ENCODE results near the gene ADGRA1. TPM values are rescaled to one million over a fixed set of nuclear protein-coding genes. Genes with fewer than 3 reads are reported as not detected.
A peak's percentile ranks its signal among the peaks of the same experiment; 100 is the strongest.

ADGRA1 gene
- total RNA-seq, 6 donors from 2014 or later = 0.30 to 1.0 (median 0.39) TPM; not detected in 1

DNA sequence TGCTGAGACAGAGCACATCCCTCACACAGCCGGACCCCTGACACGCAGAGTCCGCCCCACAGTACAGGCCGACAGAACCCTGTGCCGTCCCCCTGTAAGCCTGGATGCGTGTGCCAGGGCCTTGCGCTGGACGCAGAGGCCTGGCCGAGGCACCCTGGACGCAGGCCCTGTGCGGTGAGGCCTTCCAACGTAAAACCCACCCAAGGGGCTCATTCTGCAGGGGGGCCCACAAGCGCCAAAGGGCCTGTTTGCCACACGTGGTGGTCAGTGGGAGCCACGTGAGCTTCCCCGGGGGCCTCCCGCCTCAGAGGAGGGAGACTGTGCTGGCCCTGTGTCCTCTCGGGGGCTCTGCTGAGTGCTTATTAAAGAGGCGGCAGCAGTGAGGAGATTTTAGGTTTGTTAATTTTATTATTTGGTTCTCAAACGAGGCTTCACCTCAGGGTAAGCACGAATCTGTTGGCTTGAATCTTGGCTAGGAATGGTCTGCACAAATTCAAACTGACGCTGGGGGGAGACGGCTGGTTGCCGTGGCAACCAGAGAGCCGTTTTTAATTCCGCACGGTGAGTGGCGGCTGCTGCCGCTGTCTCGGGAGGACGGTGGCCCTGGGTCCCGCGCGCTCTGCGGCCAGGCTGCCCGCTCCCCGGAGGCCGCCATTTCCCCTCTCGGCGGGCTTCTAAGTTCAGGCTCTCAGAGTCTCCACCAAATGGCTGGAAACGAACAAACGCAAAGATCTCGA is 4.9 kb upstream of the ADGRA1 start:
- ATAC-seq (ENCODE audit: low FRiP score in 2 of 2) (no peak), DNase-seq (peak in 1 of 2 donors; percentile 50)
- no peaks in the 10 kb centered on the region for H3K9me3 ChIP-seq
- no peak overlapping the region for H3K27ac ChIP-seq
- WGBS, 2 donors = 70% methylated on average over 10 to 42 of the region's 43 CpGs
- no peaks in the 10 kb centered on the region for H3K36me3 ChIP-seq
- peaks cover 0 to 7% (median under 1%) of the 10 kb centered on the region in 4 donors for H3K4me1 ChIP-seq
- TF ChIP-seq POLR2AphosphoS5 (IDR thresholded peaks at IDR 0.05) = no peak
- TF ChIP-seq, protein P1, sequence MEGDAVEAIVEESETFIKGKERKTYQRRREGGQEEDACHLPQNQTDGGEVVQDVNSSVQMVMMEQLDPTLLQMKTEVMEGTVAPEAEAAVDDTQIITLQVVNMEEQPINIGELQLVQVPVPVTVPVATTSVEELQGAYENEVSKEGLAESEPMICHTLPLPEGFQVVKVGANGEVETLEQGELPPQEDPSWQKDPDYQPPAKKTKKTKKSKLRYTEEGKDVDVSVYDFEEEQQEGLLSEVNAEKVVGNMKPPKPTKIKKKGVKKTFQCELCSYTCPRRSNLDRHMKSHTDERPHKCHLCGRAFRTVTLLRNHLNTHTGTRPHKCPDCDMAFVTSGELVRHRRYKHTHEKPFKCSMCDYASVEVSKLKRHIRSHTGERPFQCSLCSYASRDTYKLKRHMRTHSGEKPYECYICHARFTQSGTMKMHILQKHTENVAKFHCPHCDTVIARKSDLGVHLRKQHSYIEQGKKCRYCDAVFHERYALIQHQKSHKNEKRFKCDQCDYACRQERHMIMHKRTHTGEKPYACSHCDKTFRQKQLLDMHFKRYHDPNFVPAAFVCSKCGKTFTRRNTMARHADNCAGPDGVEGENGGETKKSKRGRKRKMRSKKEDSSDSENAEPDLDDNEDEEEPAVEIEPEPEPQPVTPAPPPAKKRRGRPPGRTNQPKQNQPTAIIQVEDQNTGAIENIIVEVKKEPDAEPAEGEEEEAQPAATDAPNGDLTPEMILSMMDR (IDR thresholded peaks at IDR 0.05) = no peak
- peaks cover 0 to 38% (median 11%) of the 10 kb centered on the region in 4 donors for H3K27me3 ChIP-seq
- H3K4me3 ChIP-seq = no peak overlapping the region

DNA sequence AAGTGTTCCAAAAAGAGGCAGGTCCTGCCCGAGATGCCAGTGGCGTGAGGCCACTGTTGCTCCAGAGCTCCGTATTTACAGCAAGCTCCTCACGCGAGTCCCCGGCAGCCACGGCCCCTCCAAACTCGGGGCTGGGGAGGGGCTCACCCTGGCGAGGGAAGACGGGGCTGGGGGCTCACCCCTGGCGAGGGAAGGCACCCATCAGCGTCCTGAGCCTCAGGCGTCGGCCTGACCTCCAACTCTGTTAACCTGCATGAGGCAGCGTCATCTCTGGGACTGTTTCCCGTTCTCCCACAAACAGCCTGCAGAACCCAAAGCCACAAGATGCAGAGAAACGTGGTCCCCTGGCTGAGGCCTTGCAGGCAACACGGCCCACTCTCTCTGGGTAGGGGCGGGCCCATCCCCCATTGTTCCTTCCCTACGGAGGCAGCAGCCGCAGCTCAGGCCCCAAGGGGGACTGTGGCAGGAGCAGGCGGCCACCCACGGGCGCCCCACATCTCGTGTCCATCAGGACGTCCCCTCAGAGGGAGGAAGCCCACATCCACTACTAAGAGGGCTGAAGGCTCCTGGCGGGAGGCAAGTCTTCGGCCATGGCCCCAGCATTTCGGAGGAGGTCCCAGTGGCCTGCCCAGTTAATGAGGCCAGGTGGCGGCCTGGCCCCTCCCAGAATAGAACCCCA is 4.2 kb upstream of the ADGRA1 start:
- no peak for ATAC-seq (ENCODE audit: low FRiP score in 2 of 2)
- Histone ChIP-seq H3K9me3 (no peaks in the 10 kb centered on the region), H3K36me3 (no peaks in the 10 kb centered on the region), H3K4me1 (peaks cover 0 to 14% (median 3%) of the 10 kb centered on the region in 4 donors), H3K27ac (no peak overlapping the region), H3K27me3 (peaks cover 0 to 45% (median 15%) of the 10 kb centered on the region in 4 donors), H3K4me3 (no peak overlapping the region)
- no peak for TF ChIP-seq EP300 (IDR thresholded peaks at IDR 0.05)
- no peak for TF ChIP-seq POLR2AphosphoS5 (IDR thresholded peaks at IDR 0.05)
- TF ChIP-seq, protein P1 (IDR thresholded peaks at IDR 0.05) = no peak
- no peak for TF ChIP-seq POLR2A (IDR thresholded peaks at IDR 0.05)
- 66 to 71% methylated on average over 9 to 26 of the region's 30 CpGs for WGBS, 2 donors
- peak in 1 of 2 donors; percentile 77 for DNase-seq

DNA sequence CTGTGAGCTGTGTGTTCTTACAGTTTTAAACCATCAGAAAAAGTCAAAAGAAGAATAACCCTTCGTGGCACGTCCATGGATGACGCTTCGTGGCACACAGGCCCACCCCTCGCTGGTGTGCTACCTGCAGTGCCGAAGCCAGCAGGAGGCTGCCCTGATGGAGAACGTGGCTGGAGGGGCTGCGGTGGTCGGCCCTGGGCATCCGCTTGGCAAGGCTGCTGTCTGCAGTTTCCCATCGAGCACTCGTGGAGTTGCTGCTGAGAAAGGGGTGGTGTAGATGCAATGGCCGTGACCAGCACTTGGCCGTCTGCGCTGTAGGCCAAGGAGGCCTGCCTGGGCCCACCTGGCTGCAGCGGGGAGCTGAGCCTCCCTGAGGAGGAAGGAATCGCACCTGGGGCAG is 3.2 kb upstream of the ADGRA1 start:
- no peak overlapping the region for H3K4me3 ChIP-seq
- peaks cover 0 to 51% (median 19%) of the 10 kb centered on the region in 4 donors for H3K27me3 ChIP-seq
- 89 to 90% methylated on average over 16 to 17 of the region's 17 CpGs for WGBS, 2 donors
- H3K27ac ChIP-seq = no peak overlapping the region
- TF ChIP-seq, protein P1 (IDR thresholded peaks at IDR 0.05) = no peak
- TF ChIP-seq POLR2A (IDR thresholded peaks at IDR 0.05) (no peak), POLR2AphosphoS5 (IDR thresholded peaks at IDR 0.05) (no peak), EP300 (IDR thresholded peaks at IDR 0.05) (no peak)
- DNase-seq = peak in 1 of 2 donors; percentile 73
- peaks cover 0 to 15% (median 3%) of the 10 kb centered on the region in 4 donors for H3K4me1 ChIP-seq
- no peak for ATAC-seq (ENCODE audit: low FRiP score in 2 of 2)
- H3K36me3 ChIP-seq = no peaks in the 10 kb centered on the region
- H3K9me3 ChIP-seq = no peaks in the 10 kb centered on the region

DNA sequence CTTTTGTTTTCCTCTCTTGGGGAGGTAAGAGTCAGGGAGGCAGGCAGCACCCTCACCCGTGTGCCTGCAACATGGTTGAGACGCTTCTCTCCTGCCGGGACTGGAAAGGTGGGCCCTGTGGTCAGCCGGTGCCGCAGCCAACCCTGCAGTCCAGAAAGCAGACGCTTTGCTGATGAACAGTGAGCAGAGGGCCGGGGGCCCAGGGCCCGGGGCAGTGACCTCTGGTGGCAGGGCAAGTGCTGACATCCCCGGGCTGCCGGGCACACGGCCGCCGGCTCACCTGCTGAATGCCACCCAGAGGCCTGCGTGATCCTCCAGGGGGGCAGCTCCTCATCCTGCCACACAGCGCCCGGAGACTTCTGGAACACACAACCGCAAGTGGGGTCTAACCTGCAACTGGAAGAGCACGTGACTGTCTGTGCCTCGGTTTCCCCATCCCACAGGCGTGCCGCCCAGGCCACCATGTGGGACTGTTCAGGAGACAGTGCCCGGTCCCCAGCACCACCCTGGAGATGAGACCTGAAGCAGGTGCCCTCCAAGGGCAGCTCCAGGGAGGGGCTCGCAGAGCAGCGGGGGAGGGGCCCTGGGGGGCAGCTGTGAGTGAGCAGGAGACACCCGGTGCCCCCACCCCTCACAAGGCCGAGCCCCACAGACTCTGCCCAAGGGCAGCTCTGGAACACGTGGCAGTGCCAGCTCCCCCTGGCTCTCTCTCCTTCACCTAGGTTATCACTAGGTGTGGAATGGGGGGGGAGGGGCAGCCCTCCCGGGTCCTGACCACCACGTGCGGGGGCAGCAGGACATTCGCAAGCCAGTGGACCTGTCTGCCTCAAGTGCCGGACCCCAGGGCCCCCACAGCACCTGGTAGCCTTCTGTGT is 2.2 kb upstream of the ADGRA1 start:
- H3K4me1 ChIP-seq = peaks cover 0 to 15% (median 3%) of the 10 kb centered on the region in 4 donors
- peak in 1 of 2 donors; percentile 77 for DNase-seq
- no peak overlapping the region for H3K4me3 ChIP-seq
- H3K9me3 ChIP-seq = no peaks in the 10 kb centered on the region
- H3K27me3 ChIP-seq = peaks cover 0 to 51% (median 19%) of the 10 kb centered on the region in 4 donors
- no peak for ATAC-seq (ENCODE audit: low FRiP score in 2 of 2)
- 62 to 72% methylated on average over 13 to 29 of the region's 32 CpGs for WGBS, 2 donors
- H3K27ac ChIP-seq = no peak overlapping the region
- no peaks in the 10 kb centered on the region for H3K36me3 ChIP-seq
- no peak for TF ChIP-seq EP300 (IDR thresholded peaks at IDR 0.05)
- TF ChIP-seq, protein P1 (IDR thresholded peaks at IDR 0.05) = no peak
